Raji (cell line): Measurements from ENCODE around the gene UTP18.

Source experiments
- POLR2A ChIP-seq: IDR thresholded peaks from 2 replicates; pipeline ENCODE4 v1.6.1; 2011; ENCODE audit warnings: low read depth, low read length, control low read depth; ENCODE audit not compliant: insufficient read depth

The UTP18 gene

DNA sequence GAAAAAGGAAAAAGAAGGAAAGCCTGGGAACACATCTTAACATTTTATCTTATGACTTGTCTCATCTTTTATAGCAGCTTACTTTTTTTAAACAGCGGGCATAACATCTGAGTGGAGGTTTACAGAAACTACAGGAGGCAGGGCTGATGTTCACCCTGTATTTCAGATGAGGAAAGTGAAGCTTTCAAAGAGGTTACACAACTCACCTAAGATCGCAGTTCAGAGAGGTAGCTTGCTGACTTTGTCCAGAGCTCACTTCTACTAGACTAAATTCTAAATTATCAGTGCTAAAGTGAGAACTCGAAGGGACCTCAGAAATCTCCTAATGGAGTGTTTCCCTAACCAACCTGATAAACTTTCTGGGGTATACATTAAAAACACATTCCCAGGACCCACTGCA lies 4.2 kb upstream of the UTP18 start:
- TF ChIP-seq POLR2A, result no peak

DNA sequence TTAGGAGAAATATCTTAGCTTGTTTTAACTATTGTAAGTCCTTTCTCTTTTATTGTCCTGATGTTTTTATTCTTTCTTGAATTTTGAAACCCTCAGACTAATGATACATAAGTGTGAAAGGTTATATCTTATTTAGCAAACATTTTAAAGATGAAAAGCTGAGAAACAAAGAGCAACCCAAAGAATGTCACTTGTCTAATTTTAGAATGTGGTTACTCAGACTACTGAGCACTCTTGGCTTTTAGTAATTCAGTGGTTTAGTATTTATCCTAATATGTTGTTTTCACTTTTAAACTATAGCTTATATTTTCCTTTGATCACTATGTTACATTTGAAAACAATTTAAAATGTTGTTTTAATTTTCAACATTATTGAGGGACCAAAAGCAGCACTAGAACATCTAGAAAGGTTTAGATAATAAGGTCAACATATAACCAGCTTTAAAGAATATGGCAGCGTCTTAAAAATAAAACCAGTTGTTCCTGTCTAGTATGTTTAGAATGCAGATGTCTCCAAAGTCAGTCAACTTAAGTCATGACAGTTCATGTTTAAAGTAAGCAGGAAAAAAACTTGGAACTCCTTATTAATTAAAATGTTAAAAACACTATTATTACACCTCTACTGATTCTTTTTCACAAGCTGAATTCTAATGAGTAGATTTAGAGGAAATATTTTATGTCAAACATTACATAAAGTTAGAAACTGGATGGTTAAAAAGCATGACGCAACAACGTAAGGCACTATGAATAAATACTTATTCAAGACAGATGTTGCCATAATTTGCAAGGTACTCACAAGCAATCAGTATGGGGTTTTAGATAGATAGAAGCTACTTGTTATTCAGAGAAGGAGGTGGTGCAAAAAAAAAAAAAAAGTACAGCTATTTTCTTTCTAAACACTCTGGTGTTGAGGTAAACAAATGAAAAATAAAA lies 2.9 kb upstream of the UTP18 start:
- TF ChIP-seq POLR2A, result no peak

DNA sequence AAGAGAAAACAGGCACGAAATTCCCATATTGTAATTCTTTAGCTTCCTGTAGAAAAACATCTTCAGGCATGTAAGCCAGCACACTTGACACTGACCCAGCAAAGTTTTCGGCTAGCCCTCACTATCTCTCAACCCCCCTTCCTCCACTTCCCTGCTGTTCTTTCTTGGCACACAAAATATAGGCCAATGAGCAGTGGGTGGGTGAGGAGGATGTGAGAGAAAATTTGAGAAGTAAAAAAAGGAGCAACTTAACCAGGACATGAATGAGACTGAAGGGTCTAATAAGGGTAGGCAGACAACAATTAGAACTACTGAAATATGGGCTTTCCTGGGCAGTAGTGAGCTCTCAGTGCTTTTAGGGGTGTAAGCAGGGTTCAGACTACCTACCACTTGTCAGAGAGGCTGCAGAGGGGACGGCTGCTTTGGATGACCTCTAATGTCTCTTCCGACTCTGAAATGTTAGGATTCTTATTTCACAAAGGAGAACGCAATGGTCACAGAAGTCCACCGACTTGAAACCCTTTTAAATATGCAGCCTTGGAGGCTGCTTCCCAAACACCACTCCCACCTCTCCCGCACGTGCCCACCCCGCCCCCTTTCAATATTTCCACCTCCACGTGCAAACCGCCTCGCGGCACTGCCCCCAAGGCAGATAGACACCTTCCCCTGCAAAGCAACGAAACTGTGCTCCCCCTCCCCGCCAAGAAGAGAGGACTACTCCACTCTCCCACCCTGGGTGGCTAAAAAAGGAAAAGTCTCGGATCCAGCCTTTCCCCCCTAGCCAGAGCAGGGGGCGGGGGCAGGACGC lies 1.4 kb upstream of the UTP18 start:
- no peak for TF ChIP-seq POLR2A

DNA sequence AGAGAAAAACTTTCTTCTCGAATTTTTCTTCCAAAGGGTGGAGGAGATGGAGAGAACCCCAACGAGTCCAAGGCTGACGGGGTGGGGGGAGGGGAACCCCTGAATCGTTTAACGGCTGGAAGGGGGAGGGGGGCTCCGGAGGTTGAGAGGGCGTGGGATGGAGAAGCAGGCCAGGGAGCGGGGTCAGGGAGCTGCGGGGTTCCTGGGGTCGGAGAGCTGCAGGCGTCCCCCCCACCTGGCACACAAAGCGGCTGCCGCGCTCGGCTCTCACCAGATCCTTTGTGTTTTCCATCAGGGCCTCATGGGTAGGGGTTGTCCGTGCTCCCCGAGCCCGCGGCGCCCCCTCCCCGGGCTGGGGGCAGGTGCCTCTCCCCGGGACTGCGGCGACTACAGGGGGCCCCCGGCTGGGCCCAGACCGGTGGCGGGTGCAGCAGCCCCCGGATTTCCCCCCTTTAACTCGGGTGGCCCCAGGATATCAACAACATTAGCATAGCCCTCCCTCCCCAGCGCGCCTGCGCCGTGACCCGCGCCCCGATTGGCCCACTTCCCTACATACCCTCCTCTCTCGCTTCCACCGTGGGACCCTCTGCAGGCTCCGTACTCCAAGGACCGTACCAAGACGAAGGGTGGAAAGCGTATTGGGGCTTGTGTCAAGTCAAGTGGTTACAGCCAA lies 646 bp upstream of the UTP18 start, which contains the start of gene MBTD1:
Gene MBTD1, minus strand, starts transcription at position 486 of the 673 bp plus-strand sequence. CDS start 34,888 bp downstream, outside the sequence.
- peak; percentile 37 for TF ChIP-seq POLR2A

DNA sequence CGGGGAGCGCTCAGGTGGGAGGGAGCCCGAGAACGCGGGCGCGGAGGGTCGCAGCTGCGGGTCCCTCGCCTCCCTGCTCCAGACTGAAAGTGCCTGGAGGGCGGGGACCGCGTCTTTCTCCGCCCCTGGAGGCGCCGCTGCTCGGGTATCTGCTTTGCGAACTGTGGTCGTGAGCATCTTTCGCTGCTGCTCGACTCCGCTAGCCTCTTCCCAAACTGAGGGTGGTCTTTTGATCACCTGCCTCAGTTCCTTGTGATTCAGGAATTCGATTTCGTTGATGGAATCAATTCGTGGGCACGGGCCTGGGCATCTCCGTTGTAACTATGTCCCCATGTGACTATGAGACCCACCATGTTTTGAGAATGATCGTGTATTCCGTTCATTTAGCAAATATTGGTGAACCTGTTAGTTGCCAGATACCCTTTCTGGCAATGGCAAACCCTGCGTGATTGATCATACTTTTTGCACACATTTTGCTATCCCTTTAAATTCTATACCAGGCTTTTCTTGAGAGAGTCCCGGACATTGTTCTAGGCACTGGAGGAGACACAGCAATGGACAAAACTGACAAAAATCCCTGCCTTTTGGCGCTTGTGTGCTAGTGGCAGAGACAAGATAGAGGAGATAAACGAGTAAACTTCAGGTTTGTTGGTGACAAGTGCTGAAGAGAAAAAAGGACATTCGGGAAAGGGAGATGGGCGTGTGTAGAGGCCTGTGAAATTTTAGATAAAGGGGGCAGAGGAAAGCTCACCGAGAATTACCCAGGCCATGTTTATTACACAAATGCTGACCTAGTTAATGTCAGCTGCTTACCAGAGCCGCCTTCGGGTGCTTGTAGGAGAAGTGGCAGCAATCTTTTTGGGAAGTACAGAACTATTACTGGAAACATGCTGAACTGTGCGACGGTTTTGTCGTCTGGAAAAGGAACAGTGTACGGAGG lies 948 bp downstream of the UTP18 start:
- no peak for TF ChIP-seq POLR2A

DNA sequence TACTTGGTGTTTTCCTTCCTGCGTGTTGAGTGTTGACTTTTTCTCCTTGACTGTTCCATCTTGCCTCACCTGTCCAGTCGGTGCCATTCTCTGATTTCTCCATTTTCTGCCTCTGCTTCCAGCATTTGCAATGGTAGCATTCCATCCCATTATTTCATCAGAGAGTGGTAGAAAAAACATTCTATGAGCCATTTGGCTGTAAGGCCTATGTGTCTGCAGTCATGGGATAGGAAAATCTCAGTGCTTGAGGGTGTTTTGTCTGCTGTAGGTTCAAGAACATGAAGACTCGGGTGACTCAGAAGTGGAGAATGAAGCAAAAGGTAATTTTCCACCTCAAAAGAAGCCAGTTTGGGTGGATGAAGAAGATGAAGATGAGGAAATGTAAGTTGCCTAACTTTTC lies 2.7 kb downstream of the UTP18 start:
- TF ChIP-seq POLR2A, result no peak

DNA sequence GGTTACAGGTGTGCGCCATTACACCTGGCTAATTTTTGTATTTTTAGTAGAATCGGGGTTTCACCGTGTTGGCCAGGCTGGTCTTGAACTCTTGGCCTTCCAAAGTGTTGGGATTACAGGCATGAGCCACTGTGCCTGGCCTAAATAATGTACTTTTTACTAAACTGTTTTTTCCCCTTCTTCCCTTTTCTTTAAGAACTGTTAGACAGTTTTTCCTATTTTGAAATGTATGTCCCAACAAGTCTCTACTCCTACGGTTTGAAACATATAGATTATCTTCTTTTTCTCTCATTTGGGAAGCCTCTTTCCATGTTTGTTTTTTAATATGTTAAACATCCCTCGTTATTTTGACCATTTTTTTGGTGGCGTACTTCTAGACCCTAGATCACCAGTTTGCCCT lies 9.6 kb downstream of the UTP18 start:
- no peak for TF ChIP-seq POLR2A

DNA sequence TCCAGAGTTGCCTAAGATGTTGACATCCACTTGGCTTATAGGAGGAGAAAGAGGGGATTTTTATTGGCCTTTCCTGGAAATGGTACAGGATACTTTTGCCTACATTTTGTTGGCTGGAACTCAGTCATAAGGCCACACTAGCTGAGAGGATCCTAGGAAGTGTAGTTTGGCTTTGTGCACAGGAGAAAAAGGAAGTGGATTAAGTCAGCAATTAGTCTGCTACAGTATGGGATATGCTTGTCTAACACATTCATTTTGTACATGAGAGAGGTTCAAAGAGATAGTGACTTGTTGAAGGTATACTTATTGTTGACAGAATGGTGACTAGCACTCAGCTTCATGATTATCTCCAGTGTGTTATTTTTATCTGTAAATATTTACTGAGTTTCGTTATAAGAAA lies 10.3 kb downstream of the UTP18 start:
- no peak for TF ChIP-seq POLR2A

DNA sequence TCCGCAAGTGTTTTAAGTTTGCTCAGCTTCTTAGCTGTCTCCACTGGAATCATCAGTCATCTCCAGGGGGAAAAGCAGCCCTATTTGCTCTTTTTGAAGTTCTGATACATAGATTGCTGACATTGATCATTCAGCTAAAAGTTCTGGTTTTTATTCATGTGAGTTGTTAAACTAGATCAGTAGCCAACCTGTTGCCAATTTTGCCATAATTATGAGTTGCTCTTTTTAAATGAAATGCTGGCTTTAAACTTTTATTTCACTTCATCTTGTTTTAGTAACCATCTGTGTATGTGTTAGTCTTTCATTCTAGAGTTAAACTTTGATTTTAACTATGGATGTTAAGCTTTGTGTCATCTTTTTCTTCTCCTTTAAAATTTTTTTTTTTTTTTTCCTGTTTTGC lies 12.5 kb downstream of the UTP18 start:
- no peak for TF ChIP-seq POLR2A

DNA sequence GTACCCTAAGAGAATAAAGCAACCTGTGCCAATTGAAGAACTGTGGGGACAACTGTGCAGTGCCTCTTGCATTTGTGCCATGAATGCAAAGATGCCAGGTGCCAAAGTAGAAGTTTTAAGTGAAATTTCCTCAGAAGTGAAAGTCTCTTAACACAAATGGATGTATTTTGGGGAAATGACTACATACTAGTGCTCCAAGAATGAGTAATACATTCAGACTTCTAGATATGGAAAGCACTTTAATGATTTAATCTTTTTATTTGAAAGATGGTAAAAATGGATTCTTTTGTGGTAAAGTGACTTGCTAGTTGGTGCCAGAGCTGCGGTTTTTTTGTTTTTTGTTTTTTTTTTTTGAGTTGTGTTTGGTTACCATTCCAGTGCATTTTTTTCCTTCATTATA lies 15.0 kb downstream of the UTP18 start:
- no peak for TF ChIP-seq POLR2A

DNA sequence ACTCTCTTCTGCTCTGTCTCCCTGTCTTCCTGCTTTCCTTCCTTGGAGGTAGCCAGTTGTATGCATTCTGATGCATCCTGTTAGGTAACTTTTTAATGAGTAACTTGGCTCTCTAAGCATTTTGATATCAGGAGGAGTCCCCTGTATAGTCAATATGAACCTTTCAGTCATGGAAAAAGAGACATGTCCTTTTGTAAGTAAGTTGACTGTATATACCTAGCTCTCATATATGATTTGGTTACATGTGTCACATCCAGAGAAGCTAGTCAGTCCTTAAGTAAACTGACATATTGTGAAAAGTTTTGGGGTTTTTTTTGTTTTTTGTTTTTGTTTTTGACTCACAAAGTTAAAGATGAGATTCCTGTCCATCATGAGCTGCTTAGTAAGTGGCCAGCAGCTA lies 18.8 kb downstream of the UTP18 start:
- TF ChIP-seq POLR2A, result no peak

DNA sequence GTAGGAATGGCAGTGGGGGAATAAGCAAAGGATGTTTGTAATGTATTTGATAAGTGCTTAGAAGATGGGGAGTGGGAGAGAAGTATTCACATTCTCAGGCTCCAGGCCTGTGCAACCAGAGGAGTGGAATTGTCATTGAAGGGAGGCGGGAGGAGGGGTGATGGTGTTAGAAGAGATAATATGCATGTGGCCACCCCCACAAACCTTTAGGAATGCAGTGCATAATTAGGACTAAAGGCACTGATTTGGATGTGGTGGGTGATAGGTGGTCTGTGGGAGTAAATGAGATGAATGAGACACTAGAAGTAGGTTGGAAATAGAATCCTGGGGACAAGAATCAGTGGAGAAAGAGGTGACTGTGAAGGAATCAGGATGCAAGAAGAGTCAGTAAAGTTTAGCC lies 27.1 kb downstream of the UTP18 start:
- TF ChIP-seq POLR2A, result no peak

DNA sequence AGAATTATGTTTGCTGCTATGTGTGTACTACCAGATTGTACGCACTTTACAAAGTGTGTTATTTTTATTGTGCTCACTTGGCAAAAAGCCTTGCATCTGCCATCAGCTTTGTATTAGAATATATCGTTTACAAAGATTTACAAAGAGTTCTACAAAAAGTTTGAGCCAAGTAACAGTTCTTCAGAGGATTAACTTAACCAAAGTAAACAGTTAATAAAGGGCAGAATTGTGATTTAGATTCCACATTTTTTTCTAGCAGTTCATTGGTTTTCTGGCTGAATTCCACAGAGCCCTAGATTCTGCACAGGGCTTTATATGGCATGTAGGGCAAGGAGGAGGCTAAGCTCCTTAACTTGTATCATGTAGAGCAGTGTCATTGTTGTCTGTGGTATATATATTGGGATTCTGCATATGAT lies 29.4 kb downstream of the UTP18 start:
- TF ChIP-seq POLR2A, result no peak

DNA sequence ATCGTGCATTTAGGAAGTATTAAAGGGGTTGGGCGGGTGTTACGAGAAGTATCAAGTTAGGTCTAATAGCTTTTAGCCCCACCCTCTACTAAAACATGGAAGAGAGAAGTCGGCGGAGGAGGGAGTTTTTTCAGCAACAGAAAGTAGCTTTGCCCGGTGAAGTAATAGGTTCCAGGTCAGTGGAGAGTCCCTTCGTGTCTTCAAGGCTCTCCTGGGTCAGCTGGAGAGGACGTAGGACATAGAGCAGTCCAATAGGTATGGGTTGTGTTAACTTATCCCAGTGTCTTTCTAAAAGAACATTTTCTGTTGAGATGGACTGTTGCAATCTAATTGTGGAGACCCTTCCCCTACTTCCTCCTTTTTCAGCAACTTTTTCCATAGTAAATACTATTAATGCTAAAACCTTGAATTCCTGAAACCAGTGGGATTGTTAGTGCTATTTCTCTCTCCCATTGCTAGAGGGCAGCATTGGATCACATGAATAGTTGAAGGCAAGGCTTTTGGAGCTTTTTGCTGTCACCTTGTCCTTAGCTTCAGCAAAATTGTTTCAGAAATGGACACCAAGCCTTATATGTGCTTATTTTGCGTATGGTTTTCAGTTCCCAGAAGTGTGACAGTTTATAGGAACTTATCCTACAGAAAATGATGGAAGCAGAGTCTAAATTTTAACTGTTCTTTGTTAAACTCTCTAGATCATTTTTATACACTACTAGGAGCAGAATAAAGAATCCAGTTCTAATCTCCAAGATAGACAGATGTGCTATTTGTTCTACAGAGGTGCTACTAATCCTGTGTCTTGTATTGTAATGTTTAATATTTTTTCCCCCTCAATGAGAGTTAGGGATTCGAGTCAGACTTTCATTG lies 38.4 kb downstream of the UTP18 start:
- TF ChIP-seq POLR2A, result no peak

DNA sequence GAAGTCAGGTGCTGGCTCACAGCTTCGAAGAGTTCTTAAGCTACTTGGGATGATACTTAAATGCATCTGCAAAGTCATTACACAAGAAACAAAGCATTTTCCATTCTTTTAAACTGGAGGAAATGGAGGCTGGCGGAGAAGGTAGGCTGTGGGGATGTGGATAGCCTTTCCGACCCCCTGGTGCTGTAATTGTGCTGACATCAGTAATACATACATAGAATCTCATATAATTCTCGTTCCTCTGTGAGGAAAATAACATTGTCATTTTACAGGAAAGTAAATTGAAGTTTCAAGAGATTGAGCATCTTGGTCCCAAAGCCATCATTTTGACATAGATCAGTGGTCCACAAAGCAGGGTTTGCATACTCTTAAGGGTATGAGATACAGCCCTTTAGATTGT lies 39.5 kb downstream of the UTP18 start:
- TF ChIP-seq POLR2A, result no peak
